GM18907 (cell line): Measurements from ENCODE around the gene PLEKHN1.
"Not testable (repeated sequence)": the region's sequence is repeated elsewhere in the genome, so short reads cannot be mapped to it uniquely, and the experiment has no call there.

Experiments
- ATAC-seq: cut with Tn5 transposase; IDR thresholded peaks from one replicate; pipeline ENCODE4 v1.9.1; 2021; ENCODE audit warnings: mild to moderate bottlenecking, moderate library complexity; ENCODE audit not compliant: unreplicated experiment

Gene PLEKHN1

DNA sequence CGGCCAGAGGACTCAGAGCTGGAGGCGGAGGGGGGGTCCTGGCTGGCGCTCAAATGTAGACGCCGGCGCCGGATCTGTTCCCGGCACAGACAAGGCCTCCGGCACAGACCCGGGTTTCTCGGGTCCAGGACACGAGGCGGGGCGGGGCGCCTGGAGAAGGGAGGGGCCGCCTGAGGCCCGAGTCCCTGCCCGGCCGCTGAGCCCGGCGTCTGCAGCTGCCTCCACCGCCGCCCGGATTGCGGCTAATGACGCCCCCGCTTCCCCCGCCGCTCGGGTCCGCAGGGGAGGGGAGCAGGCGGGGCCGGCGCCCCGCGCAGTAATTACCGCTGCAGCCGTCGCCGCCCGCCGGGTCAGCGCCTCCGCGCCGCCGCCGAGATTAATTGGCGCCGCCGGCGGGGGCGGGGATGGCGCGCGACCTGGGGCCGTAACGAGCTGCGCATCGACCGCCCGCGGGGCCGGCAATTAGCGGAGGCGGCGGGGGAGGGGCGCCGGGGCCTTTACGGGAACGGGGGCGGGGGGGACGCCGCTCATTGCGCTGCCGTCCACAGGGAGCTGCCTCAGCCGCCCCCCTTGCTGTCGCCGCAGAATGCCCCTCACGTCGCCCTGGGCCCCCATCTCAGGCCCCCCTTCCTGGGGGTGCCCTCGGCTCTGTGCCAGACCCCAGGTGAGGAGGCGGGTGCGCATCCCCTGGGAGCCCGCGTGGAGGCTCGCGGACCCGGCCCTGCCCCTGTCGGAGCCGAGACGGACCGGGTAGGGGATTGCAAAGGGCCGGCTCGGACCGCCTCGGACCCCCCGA lies 24.5 kb upstream of the PLEKHN1 start:
- ATAC-seq, result no peak

- ATAC-seq, result no peak
Observed at GRCh38 chr1:942411-942821, 23.9 kb upstream of the PLEKHN1 start.

GRCh38 chr1:942864-943533 lies 23.3 kb upstream of the PLEKHN1 start:
- ATAC-seq, result no peak

- no peak for ATAC-seq
Observed at GRCh38 chr1:943545-944340, 22.5 kb upstream of the PLEKHN1 start.

- no peak for ATAC-seq
Observed at GRCh38 chr1:944341-945325, 21.6 kb upstream of the PLEKHN1 start.

DNA sequence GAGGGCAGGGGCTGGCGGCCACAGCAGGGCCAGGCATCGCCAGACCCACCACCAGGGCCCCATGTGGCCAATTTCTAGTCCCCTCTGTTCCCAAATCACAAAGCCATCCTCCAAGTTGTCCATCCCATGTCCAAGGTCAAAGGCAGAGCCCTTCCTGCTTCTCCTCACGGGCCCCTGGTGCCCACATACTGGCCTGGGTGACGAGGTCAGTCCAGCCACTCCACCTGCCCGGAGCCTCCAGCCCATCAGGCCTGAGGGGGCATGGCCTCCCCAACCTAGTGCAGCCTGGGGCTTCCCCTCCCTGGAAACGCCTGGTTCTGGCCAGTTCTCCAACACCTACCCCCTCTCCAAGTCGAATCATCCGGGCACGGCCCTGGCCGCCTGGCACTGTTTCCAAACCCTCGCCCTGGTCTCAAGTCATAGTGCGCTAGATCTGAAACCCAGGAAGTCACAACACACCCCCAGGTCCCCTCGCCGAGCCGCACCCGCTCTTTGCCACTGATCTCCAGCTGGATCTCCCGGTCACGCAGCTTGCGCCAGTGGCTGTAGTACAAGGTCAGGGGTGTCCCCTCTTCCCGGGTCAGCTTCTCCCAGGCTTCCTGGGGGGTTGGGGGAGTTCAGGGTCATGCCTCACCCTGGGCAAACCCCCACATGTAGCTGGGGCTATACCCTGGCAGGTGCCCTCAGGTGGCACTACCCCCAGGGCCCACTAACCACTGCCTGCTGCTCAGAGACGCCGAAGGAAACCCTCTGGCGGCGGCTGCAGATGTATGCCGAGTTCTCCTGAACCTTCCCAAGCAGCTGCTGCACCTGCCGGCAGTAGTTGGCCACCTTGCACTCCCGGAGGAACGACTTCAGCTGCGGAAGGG lies 20.4 kb upstream of the PLEKHN1 start:
- ATAC-seq, result no peak

DNA sequence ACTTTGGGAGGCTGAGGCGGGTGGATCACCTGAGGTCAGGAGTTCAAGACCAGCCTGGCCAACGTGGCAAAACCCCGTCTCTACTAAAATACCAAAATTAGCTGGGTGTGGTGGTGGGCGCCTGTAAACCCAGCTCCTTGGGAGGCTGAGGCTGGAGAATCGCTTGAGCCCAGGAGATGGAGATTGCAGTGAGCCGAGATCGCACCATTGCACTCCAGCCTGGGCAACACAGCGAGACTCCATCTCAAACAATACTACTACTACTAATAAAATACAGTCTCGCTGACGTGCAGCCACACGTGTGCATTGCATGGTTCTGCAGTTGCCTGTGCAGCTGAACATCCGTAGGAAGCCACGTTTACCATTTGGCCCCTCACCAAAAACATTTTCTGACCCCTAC lies 19.5 kb upstream of the PLEKHN1 start:
- ATAC-seq, result not testable (repeated sequence)

DNA sequence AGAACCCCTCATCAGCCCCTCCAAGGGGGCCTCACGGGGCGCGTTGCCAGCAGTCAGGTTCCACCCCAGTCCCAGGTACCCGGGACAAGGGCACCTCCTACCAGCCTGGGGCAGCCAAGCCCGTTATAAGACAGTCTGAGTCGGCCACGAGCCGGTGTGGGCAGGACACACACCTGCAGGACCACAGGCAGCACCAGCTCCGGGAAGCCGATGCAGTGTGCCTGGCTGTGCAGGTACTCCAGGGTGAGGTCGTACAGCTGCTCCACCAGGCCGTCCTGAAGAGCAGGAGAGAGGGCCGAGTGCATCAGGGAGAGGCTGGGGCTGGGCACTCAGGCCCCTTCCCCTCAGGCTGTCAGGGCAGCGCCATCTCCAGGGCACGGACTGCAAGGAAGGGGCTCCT lies 18.3 kb upstream of the PLEKHN1 start:
- no peak for ATAC-seq

DNA sequence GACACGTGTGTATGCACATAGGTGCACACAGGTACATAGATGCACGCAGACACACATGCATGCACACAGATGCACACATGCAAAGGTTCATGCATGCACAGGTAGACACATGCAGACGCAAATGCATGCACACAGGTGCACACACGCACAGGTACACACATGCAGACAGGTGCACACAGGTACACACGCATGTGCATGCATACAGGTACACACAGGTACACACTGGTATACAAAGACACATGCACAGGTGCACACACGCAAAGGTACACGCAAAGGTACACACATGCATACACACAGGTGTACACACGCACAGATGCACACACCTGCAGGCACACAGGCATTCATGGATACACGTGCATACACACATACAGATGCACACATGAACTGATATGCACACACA lies 16.0 kb upstream of the PLEKHN1 start:
- no peak for ATAC-seq

- no peak for ATAC-seq
Observed at GRCh38 chr1:950881-951280, 15.4 kb upstream of the PLEKHN1 start.

DNA sequence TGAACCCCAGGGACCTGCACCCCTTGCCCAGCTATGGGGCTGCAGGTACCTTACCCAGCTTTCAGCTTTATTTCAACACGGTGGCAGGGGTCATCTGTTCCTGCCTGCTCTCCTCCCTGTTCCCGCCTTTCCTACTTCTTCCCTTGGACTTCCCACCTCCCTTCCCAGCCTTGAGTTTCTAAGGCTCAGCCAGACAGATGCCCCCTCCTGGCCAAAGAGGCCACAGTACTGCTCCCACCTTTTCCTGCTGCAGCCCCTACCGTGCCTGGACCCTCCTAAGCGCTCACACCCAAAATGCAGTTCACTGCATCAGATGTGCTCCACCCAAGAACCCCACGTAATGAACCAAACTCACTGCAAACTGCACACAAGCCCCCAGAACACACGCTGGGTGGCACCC lies 14.9 kb upstream of the PLEKHN1 start:
- no peak for ATAC-seq

GRCh38 chr1:952201-952600 lies 14.1 kb upstream of the PLEKHN1 start:
- no peak for ATAC-seq

- ATAC-seq, result no peak
Observed at GRCh38 chr1:952603-953002, 13.7 kb upstream of the PLEKHN1 start.

- ATAC-seq, result no peak
Observed at GRCh38 chr1:953524-954320, 12.6 kb upstream of the PLEKHN1 start.

- ATAC-seq, result no peak
Observed at GRCh38 chr1:954927-955326, 11.4 kb upstream of the PLEKHN1 start.

- ATAC-seq, result no peak
Observed at GRCh38 chr1:955474-955873, 10.8 kb upstream of the PLEKHN1 start.

- ATAC-seq, result no peak
Observed at GRCh38 chr1:956636-957035, 9.6 kb upstream of the PLEKHN1 start.

- ATAC-seq, result peak; percentile 66
Observed at GRCh38 chr1:958823-959730, 7.2 kb upstream of the PLEKHN1 start, which contains the start of gene NOC2L. TSS of gene NOC2L (minus strand) at chr1:959256. CDS start at chr1:959240, 16 bp downstream.
